ENCODE data around the gene ZFYVE19. TPM values are rescaled to one million over a fixed set of nuclear protein-coding genes. Genes with fewer than 3 reads are reported as not detected.

ZFYVE19 gene
- total RNA-seq, 4 donors from 2014 or later: 61.2 to 91.6 (median 69.9) TPM

DNA sequence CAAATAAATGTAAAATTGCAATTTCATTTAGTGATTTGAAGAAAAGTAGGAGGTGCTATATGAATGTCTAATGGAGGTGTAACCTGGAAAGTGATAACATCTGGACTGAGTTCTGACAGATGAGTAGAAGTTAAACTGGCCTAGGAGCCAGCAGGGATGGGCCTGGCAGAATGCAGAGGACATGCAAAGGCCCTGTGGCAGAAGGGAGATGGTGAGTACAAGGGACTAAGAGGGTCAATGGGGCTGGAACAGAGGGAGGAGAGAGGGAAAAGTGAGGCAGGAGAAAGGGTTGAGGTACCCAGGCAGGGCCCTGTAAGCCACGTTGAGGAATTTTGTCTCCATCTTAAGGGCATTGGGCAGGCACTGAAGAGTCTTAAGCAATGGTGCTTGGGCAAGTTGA is 25.0 kb downstream of the ZFYVE19 start:
- DNase-seq: no peak
- no peaks in the 10 kb centered on the region for H3K36me3 ChIP-seq
- no peaks in the 10 kb centered on the region for H3K27me3 ChIP-seq
- H3K9me3 ChIP-seq: no peaks in the 10 kb centered on the region
- peaks cover 0 to 11% (median 5%) of the 10 kb centered on the region in 4 donors for H3K4me1 ChIP-seq
- intact Hi-C loops (cut with DNase I; ENCODE audit: low total_unique reads): no loop called here
- in situ Hi-C loops (cut with MboI; ENCODE audit: low pct_ligation_motif_present in 1 of 4, low pct_unique_long_range_greater_than_20kb in 1 of 4, low sequenced_read_pairs in 3 of 4): no loop called here
- TF ChIP-seq POLR2AphosphoS5 (IDR thresholded peaks at IDR 0.05): no peak
- no peak for TF ChIP-seq CTCF (IDR thresholded peaks at IDR 0.05)
- no peak for TF ChIP-seq EP300 (IDR thresholded peaks at IDR 0.05; ENCODE audit: low read depth)
- TF ChIP-seq POLR2A (IDR thresholded peaks at IDR 0.05): no peak
- H3K27ac ChIP-seq: no peak overlapping the region
- no peak overlapping the region for H3K4me3 ChIP-seq
- WGBS, 2 donors (ENCODE audit: low coverage in 1 of 2): 68% methylated on average over 1 of the region's 1 CpG; no CpG with 5 or more reads in 1 of the 2 donors

- TF ChIP-seq CTCF (IDR thresholded peaks at IDR 0.05) (no peak), EP300 (IDR thresholded peaks at IDR 0.05; ENCODE audit: low read depth) (no peak), POLR2AphosphoS5 (IDR thresholded peaks at IDR 0.05) (no peak), POLR2A (IDR thresholded peaks at IDR 0.05) (no peak)
- H3K27me3 ChIP-seq: no peaks in the 10 kb centered on the region
- intact Hi-C loops (cut with DNase I; ENCODE audit: low total_unique reads): no loop called here
- no peak overlapping the region for H3K27ac ChIP-seq
- in situ Hi-C loops (cut with MboI; ENCODE audit: low pct_ligation_motif_present in 1 of 4, low pct_unique_long_range_greater_than_20kb in 1 of 4, low sequenced_read_pairs in 3 of 4): no loop called here
- H3K36me3 ChIP-seq: no peaks in the 10 kb centered on the region
- no peak for DNase-seq
- peaks cover 0 to 11% (median 4%) of the 10 kb centered on the region in 4 donors for H3K4me1 ChIP-seq
- H3K4me3 ChIP-seq: no peak overlapping the region
- no peaks in the 10 kb centered on the region for H3K9me3 ChIP-seq
Measured at GRCh38 chr15:40832903-40833302, 26.0 kb downstream of the ZFYVE19 start.

- H3K4me1 ChIP-seq: no peaks in the 10 kb centered on the region
- in situ Hi-C loops (cut with MboI; ENCODE audit: low pct_ligation_motif_present in 1 of 4, low pct_unique_long_range_greater_than_20kb in 1 of 4, low sequenced_read_pairs in 3 of 4): no loop called here
- no peaks in the 10 kb centered on the region for H3K36me3 ChIP-seq
- H3K9me3 ChIP-seq: no peaks in the 10 kb centered on the region
- 90 to 94% methylated on average over 1 of the region's 1 CpG for WGBS, 2 donors (ENCODE audit: low coverage in 1 of 2)
- no peak for DNase-seq
- no peaks in the 10 kb centered on the region for H3K27me3 ChIP-seq
- TF ChIP-seq POLR2AphosphoS5 (IDR thresholded peaks at IDR 0.05) (no peak), EP300 (IDR thresholded peaks at IDR 0.05; ENCODE audit: low read depth) (no peak), CTCF (IDR thresholded peaks at IDR 0.05) (no peak), POLR2A (IDR thresholded peaks at IDR 0.05) (no peak)
- intact Hi-C loops (cut with DNase I; ENCODE audit: low total_unique reads): no loop called here
- H3K4me3 ChIP-seq: no peak overlapping the region
- no peak overlapping the region for H3K27ac ChIP-seq
Measured at GRCh38 chr15:40836020-40836419, 29.1 kb downstream of the ZFYVE19 start.

DNA sequence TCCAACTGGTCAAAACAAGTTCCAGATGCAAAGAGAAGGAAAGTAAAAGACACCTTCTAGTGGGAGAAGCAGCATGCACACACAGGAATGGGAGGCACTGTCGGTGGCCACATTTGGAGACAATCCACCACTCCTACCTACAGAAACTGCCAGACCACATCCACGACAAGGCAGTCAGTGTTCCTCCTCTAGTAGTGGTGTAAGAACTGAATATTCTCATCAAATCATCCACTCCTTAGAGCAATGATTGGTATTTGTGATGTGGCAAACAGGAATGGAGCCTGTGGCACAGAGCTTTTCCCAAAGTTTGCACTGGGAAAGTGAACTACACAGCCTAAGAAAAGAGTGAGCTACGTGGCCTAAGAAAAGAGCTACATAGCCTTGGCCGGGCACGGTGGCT is 31.9 kb downstream of the ZFYVE19 start:
- Histone ChIP-seq H3K27me3 (no peaks in the 10 kb centered on the region), H3K9me3 (no peaks in the 10 kb centered on the region), H3K27ac (no peak overlapping the region), H3K36me3 (no peaks in the 10 kb centered on the region), H3K4me3 (no peak overlapping the region), H3K4me1 (peaks cover 0 to 8% (median 3%) of the 10 kb centered on the region in 4 donors)
- intact Hi-C loops (cut with DNase I; ENCODE audit: low total_unique reads): no loop called here
- 87% methylated on average over 5 of the region's 5 CpGs; no CpG with 5 or more reads in 1 of the 2 donors for WGBS, 2 donors (ENCODE audit: low coverage in 1 of 2)
- TF ChIP-seq POLR2AphosphoS5 (IDR thresholded peaks at IDR 0.05) (no peak), POLR2A (IDR thresholded peaks at IDR 0.05) (no peak), EP300 (IDR thresholded peaks at IDR 0.05; ENCODE audit: low read depth) (no peak), CTCF (IDR thresholded peaks at IDR 0.05) (no peak)
- no peak for DNase-seq
- in situ Hi-C loops (cut with MboI; ENCODE audit: low pct_ligation_motif_present in 1 of 4, low pct_unique_long_range_greater_than_20kb in 1 of 4, low sequenced_read_pairs in 3 of 4): no loop called here

Measured in transverse colon (tissue), 4 donors.